B cell (primary cell): ENCODE results near the gene RASAL3.

Source experiments
- EZH2 ChIP-seq: IDR thresholded peaks from 2 replicates; pipeline ENCODE4 v1.6.1; 2012; ENCODE audit warnings: borderline replicate concordance, low read depth, mild to moderate bottlenecking, moderate library complexity, low read length; ENCODE audit not compliant: insufficient read depth, poor library complexity, severe bottlenecking
- TF ChIP-seq, protein P1 (sequence below): fragments of 200-600 bp; IDR thresholded peaks from one replicate; pipeline ENCODE4 v1.8.0; 2022; ENCODE audit warnings: antibody characterized with exemption, mild to moderate bottlenecking

DNA sequence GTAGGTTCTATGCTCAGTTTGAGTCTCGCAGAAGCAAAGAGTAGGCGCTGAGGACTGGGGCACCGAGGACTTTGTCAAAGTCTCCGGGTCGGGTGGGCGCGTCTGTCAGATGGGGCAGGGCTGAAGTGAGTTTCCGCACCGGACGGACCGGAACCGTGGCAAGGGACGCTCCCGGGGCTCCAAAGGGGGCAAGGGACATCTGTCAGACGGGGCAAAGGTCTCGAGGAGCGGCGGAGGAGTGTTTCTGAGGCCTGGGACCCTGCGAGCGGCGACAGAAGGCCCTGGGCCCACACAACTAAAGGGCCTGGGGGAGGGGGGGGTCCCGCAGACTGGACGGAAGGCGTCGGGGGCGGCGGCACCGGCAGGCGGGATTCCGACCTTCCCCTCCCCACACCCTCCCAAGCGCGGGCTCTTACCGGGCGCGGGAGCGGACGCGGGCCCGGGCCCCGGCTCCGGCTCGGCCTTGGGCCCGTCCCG, 32.3 kb downstream of the RASAL3 start:
- TF ChIP-seq, protein P1, sequence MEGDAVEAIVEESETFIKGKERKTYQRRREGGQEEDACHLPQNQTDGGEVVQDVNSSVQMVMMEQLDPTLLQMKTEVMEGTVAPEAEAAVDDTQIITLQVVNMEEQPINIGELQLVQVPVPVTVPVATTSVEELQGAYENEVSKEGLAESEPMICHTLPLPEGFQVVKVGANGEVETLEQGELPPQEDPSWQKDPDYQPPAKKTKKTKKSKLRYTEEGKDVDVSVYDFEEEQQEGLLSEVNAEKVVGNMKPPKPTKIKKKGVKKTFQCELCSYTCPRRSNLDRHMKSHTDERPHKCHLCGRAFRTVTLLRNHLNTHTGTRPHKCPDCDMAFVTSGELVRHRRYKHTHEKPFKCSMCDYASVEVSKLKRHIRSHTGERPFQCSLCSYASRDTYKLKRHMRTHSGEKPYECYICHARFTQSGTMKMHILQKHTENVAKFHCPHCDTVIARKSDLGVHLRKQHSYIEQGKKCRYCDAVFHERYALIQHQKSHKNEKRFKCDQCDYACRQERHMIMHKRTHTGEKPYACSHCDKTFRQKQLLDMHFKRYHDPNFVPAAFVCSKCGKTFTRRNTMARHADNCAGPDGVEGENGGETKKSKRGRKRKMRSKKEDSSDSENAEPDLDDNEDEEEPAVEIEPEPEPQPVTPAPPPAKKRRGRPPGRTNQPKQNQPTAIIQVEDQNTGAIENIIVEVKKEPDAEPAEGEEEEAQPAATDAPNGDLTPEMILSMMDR, result no peak
- no peak for TF ChIP-seq EZH2
